Stimulated activated CD4-positive, alpha-beta T cell treated with anti-CD3 and anti-CD28 coated beads, TNF-alpha, amount 100 ng/mL, for 4 hours (primary cell): ENCODE results near the gene TMEM185A.
"Not testable (repeated sequence)": the region's sequence is repeated elsewhere in the genome, so short reads cannot be mapped to it uniquely, and the experiment has no call there.

Experiments
- DNase-seq, 3 experiments: peaks; one replicate each; pipeline ENCODE4 v3.0.0-alpha.2; 2020; ENCODE audit warnings: low read depth in 3 of 3

The TMEM185A gene

GRCh38 chrX:149631234-149632165 lies at the start of gene TMEM185A:
TSS of gene TMEM185A (minus strand) at chrX:149631792. CDS start at chrX:149631580, 212 bp downstream.
- peak; percentile 41 to 55 (median 53) for DNase-seq

GRCh38 chrX:149681182-149681581 lies 49.6 kb upstream of the TMEM185A start:
- DNase-seq = no peak

- not testable (repeated sequence) for DNase-seq
These were observed 47.6 kb upstream of the TMEM185A start for GRCh38 chrX:149679164-149679678.

GRCh38 chrX:149675554-149675953 lies 44.0 kb upstream of the TMEM185A start:
- DNase-seq = not testable (repeated sequence)

GRCh38 chrX:149675088-149675487 lies 43.5 kb upstream of the TMEM185A start:
- not testable (repeated sequence) for DNase-seq

GRCh38 chrX:149660613-149661012 lies 29.0 kb upstream of the TMEM185A start:
- DNase-seq = not testable (repeated sequence)

GRCh38 chrX:149656260-149656884 lies 24.8 kb upstream of the TMEM185A start:
- DNase-seq = not testable (repeated sequence)

GRCh38 chrX:149652232-149652981 lies 20.8 kb upstream of the TMEM185A start:
- DNase-seq = no peak

- no peak for DNase-seq
These were observed 18.6 kb upstream of the TMEM185A start for GRCh38 chrX:149650162-149650561.

GRCh38 chrX:149648932-149649331 lies 17.3 kb upstream of the TMEM185A start:
- DNase-seq = no peak

- DNase-seq = no peak
These were observed 15.9 kb upstream of the TMEM185A start for GRCh38 chrX:149647505-149647904.

- DNase-seq = no peak
These were observed 11.9 kb upstream of the TMEM185A start for GRCh38 chrX:149643496-149643895.

- no peak for DNase-seq
These were observed 10.2 kb upstream of the TMEM185A start for GRCh38 chrX:149641835-149642234.

GRCh38 chrX:149641432-149641831 lies 9.8 kb upstream of the TMEM185A start:
- no peak for DNase-seq

GRCh38 chrX:149639568-149639967 lies 8.0 kb upstream of the TMEM185A start:
- DNase-seq = no peak

GRCh38 chrX:149638860-149639259 lies 7.3 kb upstream of the TMEM185A start:
- DNase-seq = no peak

- no peak for DNase-seq
These were observed 1.9 kb upstream of the TMEM185A start for GRCh38 chrX:149633511-149633910.

- no peak for DNase-seq
These were observed 835 bp downstream of the TMEM185A start for GRCh38 chrX:149630681-149631233.

GRCh38 chrX:149629730-149630387 lies 1.7 kb downstream of the TMEM185A start:
- DNase-seq = no peak

- DNase-seq = no peak
These were observed 2.8 kb downstream of the TMEM185A start for GRCh38 chrX:149628768-149629167.

GRCh38 chrX:149628280-149628679 lies 3.3 kb downstream of the TMEM185A start:
- DNase-seq = no peak
